SU-DHL-6 (cell line): ENCODE measurements around the gene PTPRA.
"Not testable (repeated sequence)": the region's sequence is repeated elsewhere in the genome, so short reads cannot be mapped to it uniquely, and the experiment has no call there.

ENCODE experiments used
- H2AFZ ChIP-seq: fragments of 200-600 bp; sonication (generic); 2 replicates; pipeline ENCODE4 v1.6.1; 2014; ENCODE audit warnings: low read depth, mild to moderate bottlenecking, moderate library complexity, mixed read lengths, antibody characterized with exemption, low read length; ENCODE audit not compliant: severe bottlenecking
- H3F3A ChIP-seq: fragments of 200-600 bp; shearing (Covaris generic); 2 replicates; pipeline ENCODE4 v1.6.0; 2016; ENCODE audit warnings: antibody characterized with exemption, mild to moderate bottlenecking; ENCODE audit not compliant: insufficient read depth
- H3K27ac ChIP-seq: fragments of 200-600 bp; sonication (generic); 2 replicates; pipeline ENCODE4 v1.5.1; 2016; ENCODE audit warnings: low read depth, mild to moderate bottlenecking, low read length, moderate library complexity, mixed read lengths
- H3K27me3 ChIP-seq: fragments of 200-600 bp; sonication (generic), shearing (Covaris generic); 2 replicates; pipeline ENCODE4 v1.6.0; 2014; ENCODE audit warnings: mild to moderate bottlenecking, low read length
- H3K36me3 ChIP-seq: fragments of 200-600 bp; sonication (generic); 2 replicates; pipeline ENCODE4 v1.6.1; 2014; ENCODE audit warnings: mild to moderate bottlenecking, low read length, mixed read lengths
- H3K4me2 ChIP-seq: fragments of 300-600, 200-600 bp; shearing (Covaris generic), sonication (generic); 2 replicates; pipeline ENCODE4 v1.6.0; 2014; ENCODE audit warnings: low read length, low read depth, mild to moderate bottlenecking; ENCODE audit not compliant: poor library complexity, severe bottlenecking
- H3K4me3 ChIP-seq: fragments of 200-600 bp; sonication (generic); 2 replicates; pipeline ENCODE4 v1.5.1; 2014; ENCODE audit warnings: antibody characterized with exemption, low read length, mild to moderate bottlenecking, mixed read lengths; ENCODE audit not compliant: insufficient read depth, poor library complexity, severe bottlenecking
- H3K79me2 ChIP-seq: fragments of 200-600 bp; sonication (generic); 2 replicates; pipeline ENCODE4 v1.6.1; 2014; ENCODE audit warnings: mild to moderate bottlenecking, low read length, moderate library complexity; ENCODE audit not compliant: insufficient read depth
- H3K9ac ChIP-seq: fragments of 200-600 bp; sonication (generic); 2 replicates; pipeline ENCODE4 v1.7.0; 2014; ENCODE audit warnings: mild to moderate bottlenecking, low read length
- H3K9me2 ChIP-seq: fragments of 200-600 bp; sonication (generic); replicated peaks from 2 replicates; pipeline ENCODE4 v1.6.1; 2014; ENCODE audit warnings: low read length; ENCODE audit not compliant: insufficient read depth
- H3K9me3 ChIP-seq: fragments of 200-600 bp; sonication (generic); 2 replicates; pipeline ENCODE4 v1.6.1; 2014; ENCODE audit warnings: low read length, mixed read lengths; ENCODE audit not compliant: insufficient read depth
- H4K20me1 ChIP-seq: fragments of 200-600 bp; sonication (generic); 2 replicates; pipeline ENCODE4 v1.6.1; 2014; ENCODE audit warnings: low read depth, mild to moderate bottlenecking, antibody characterized with exemption, low read length, moderate library complexity, mixed read lengths
- CTCF ChIP-seq: fragments of 200-600 bp; sonication (generic); IDR thresholded peaks from one replicate; pipeline ENCODE4 v1.5.1; 2017; ENCODE audit warnings: antibody characterized with exemption, mild to moderate bottlenecking, low read length, moderate library complexity; ENCODE audit not compliant: insufficient read depth, poor library complexity, severe bottlenecking
- EZH2phosphoT487 ChIP-seq: fragments of 200-600 bp; sonication (generic), shearing (Covaris generic); conservative IDR thresholded peaks from 2 replicates; pipeline ENCODE4 v1.6.1; 2018; ENCODE audit warnings: mild to moderate bottlenecking, antibody characterized with exemption, low read length, moderate library complexity, mixed read lengths

The PTPRA gene

GRCh38 chr20:3072530-3073250 is 199.4 kb downstream of the PTPRA start:
- no peak overlapping the region for H3K4me2 ChIP-seq

DNA sequence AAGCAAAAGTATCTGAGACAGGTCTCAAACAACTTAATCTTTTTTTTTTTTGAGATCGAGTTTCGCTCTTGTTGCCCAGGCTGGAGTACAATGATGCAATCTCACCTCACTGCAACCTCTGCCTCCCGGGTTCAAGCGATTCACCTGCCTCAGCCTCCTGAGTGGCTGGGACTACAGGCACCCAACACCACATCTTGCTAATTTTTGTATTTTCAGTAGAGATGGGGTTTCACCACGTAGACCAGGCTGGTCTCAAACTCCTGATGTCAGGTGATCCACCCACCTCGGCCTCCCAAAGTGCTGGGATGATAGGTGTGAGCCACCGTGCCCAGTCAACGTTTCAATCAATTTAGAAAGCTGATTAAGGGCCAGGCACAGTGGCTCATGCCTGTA is 200.0 kb downstream of the PTPRA start:
- not testable (repeated sequence) for H3K4me2 ChIP-seq, H3K4me3 ChIP-seq, H3K9me3 ChIP-seq, H2AFZ ChIP-seq, H4K20me1 ChIP-seq, H3K27ac ChIP-seq, H3K9ac ChIP-seq, H3F3A ChIP-seq, H3K27me3 ChIP-seq, H3K79me2 ChIP-seq, H3K36me3 ChIP-seq, H3K9me2 ChIP-seq

More at GRCh38 chr20:3072530-3073250, 199.4 kb downstream of the PTPRA start:
- Histone ChIP-seq H3K27me3 (no peaks in the 10 kb centered on the region), H3K36me3 (no peaks in the 10 kb centered on the region), H4K20me1 (no peaks in the 10 kb centered on the region), H3K79me2 (no peaks in the 10 kb centered on the region), H3K9me3 (no peaks in the 10 kb centered on the region), H3K27ac (no peak overlapping the region), H2AFZ (no peak overlapping the region), H3F3A (no peaks in the 10 kb centered on the region), H3K9me2 (no peaks in the 10 kb centered on the region), H3K4me3 (no peak overlapping the region), H3K9ac (no peak overlapping the region)
- no peak for TF ChIP-seq EZH2phosphoT487
- no peak for TF ChIP-seq CTCF

- H3K27me3 ChIP-seq, result no peaks in the 10 kb centered on the region
- H3F3A ChIP-seq, result no peaks in the 10 kb centered on the region
- H3K79me2 ChIP-seq, result no peaks in the 10 kb centered on the region
- H3K4me2 ChIP-seq, result no peak overlapping the region
- no peaks in the 10 kb centered on the region for H4K20me1 ChIP-seq
- no peaks in the 10 kb centered on the region for H3K36me3 ChIP-seq
- no peaks in the 10 kb centered on the region for H3K9me3 ChIP-seq
- H3K4me3 ChIP-seq, result no peak overlapping the region
- H2AFZ ChIP-seq, result no peak overlapping the region
- H3K9me2 ChIP-seq, result no peaks in the 10 kb centered on the region
- no peak overlapping the region for H3K9ac ChIP-seq
- H3K27ac ChIP-seq, result no peak overlapping the region
- TF ChIP-seq EZH2phosphoT487 (no peak), CTCF (no peak)
These were observed 201.5 kb downstream of the PTPRA start for GRCh38 chr20:3074812-3075211.

DNA sequence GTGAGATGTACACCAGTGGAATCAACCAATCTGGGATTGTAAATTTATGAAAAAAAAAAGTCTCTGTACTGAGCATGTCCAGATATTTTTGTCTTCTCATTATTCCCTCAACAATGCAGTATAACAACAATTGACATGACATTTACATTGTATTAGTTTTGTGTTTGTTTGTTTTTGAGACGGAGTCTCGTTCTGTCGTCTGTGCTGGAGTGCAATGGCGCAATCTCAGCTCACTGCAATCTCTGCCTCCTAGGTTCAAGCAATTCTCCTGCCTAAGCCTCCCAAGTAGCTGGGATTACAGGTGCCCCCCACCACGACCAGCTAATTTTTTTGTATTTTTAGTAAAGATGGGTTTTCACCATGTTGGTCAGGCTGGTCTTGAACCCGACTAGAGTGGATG is 202.0 kb downstream of the PTPRA start:
- H3K9ac ChIP-seq, H3K36me3 ChIP-seq, H3K4me2 ChIP-seq, H3K27ac ChIP-seq, H3K9me3 ChIP-seq, H2AFZ ChIP-seq, H3K79me2 ChIP-seq, H3F3A ChIP-seq, H3K9me2 ChIP-seq, H3K27me3 ChIP-seq, H3K4me3 ChIP-seq, H4K20me1 ChIP-seq: not testable (repeated sequence)
